ENCODE data around the gene FOXR1.

The FOXR1 gene

GRCh38 chr11:118971646-118972045, at the start of gene FOXR1:
Gene FOXR1, plus strand, starts transcription at chr11:118971761. Its CDS starts 171 bp downstream, at chr11:118971932.
- DNase-seq (ENCODE audit: low read depth) = no peak

- peak; percentile 60 for DNase-seq (ENCODE audit: low read depth)
These were observed 49.4 kb upstream of the FOXR1 start for GRCh38 chr11:118921929-118922744.

GRCh38 chr11:118922745-118923627, 48.6 kb upstream of the FOXR1 start:
- DNase-seq (ENCODE audit: low read depth) = no peak

- DNase-seq (ENCODE audit: low read depth) = peak; percentile 38
These were observed 47.6 kb upstream of the FOXR1 start for GRCh38 chr11:118923721-118924587.

- DNase-seq (ENCODE audit: low read depth) = peak; percentile 63
These were observed 46.7 kb upstream of the FOXR1 start for GRCh38 chr11:118924591-118925585.

GRCh38 chr11:118927554-118928100, 43.9 kb upstream of the FOXR1 start:
- DNase-seq (ENCODE audit: low read depth) = no peak

GRCh38 chr11:118928101-118928869, 43.3 kb upstream of the FOXR1 start:
- peak; percentile 95 for DNase-seq (ENCODE audit: low read depth)

GRCh38 chr11:118928870-118929500, 42.6 kb upstream of the FOXR1 start:
- peak; percentile 62 for DNase-seq (ENCODE audit: low read depth)

GRCh38 chr11:118929501-118930093, 42.0 kb upstream of the FOXR1 start:
- DNase-seq (ENCODE audit: low read depth) = peak; percentile 81

- peak; percentile 81 for DNase-seq (ENCODE audit: low read depth)
These were observed 41.4 kb upstream of the FOXR1 start for GRCh38 chr11:118930094-118930712.

GRCh38 chr11:118931571-118931970, 40.0 kb upstream of the FOXR1 start:
- DNase-seq (ENCODE audit: low read depth) = no peak

- no peak for DNase-seq (ENCODE audit: low read depth)
These were observed 38.1 kb upstream of the FOXR1 start for GRCh38 chr11:118933486-118933885.

GRCh38 chr11:118935376-118935775, 36.2 kb upstream of the FOXR1 start:
- no peak for DNase-seq (ENCODE audit: low read depth)

- DNase-seq (ENCODE audit: low read depth) = peak; percentile 91
These were observed 32.8 kb upstream of the FOXR1 start for GRCh38 chr11:118938491-118939403.

GRCh38 chr11:118939404-118939915, 32.1 kb upstream of the FOXR1 start:
- DNase-seq (ENCODE audit: low read depth) = no peak

- DNase-seq (ENCODE audit: low read depth) = no peak
These were observed 31.5 kb upstream of the FOXR1 start for GRCh38 chr11:118939953-118940598.

Measured in ELR (cell line).